Epithelial cell of esophagus (primary cell): ENCODE measurements around the gene GSE1.
A peak's percentile ranks its signal among the peaks of the same experiment; 100 is the strongest.

ENCODE experiments used
- DNase-seq: peaks from one replicate; pipeline ENCODE4 v3.0.0; 2010; ENCODE audit warnings: low read depth
- H3K4me3 ChIP-seq: 2 replicates; pipeline ENCODE4 v1.5.1; 2011; ENCODE audit warnings: mild to moderate bottlenecking, low read length, control low read depth
- CTCF ChIP-seq: IDR thresholded peaks from 2 replicates; pipeline ENCODE4 v1.5.1; 2011; ENCODE audit warnings: low read depth, mild to moderate bottlenecking, low read length, control low read depth, inconsistent platforms; ENCODE audit not compliant: insufficient read depth; ENCODE audit errors: missing control alignments

Gene GSE1

DNA sequence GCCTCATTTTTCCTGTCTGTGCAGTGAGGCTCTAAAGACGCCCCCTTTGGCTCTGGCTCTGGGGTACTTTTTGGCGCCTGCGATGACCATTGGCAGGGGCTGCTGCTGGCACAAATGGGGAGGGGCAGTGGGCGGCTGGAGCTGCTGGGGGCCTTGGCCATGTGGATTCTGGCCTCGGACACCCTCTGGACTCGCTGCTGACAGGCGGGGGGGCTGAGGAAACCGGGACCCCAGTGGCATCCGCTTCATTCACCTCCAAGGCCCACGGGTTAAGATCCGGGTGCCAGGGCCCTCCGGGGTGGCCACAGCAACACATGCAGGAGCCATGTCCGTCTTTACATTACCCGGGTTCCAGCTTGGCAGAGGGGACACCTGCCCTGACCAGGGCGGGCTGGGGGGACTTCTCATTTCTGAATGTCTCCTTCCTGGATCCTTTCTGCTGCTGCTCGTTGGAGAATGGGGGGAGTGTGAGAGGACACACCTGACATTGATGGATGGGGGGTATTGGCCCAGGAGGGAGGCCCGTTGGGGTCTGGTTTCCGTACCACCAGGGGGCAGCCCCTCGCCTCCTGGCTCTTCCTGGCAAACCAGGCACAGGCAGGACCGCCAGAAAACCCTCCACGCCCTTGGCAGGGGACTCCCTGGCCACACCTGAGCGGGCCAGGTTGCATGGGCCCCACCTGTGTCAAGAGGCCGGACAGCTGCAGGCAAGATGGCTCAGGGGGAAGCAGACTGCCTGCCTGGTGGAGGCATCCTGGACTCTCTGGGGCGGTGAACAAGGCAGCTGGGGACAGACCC lies 21.8 kb downstream of the GSE1 start:
- TF ChIP-seq CTCF, result peak; percentile 26
- DNase-seq, result peak; percentile 9
- H3K4me3 ChIP-seq, result no peak overlapping the region

DNA sequence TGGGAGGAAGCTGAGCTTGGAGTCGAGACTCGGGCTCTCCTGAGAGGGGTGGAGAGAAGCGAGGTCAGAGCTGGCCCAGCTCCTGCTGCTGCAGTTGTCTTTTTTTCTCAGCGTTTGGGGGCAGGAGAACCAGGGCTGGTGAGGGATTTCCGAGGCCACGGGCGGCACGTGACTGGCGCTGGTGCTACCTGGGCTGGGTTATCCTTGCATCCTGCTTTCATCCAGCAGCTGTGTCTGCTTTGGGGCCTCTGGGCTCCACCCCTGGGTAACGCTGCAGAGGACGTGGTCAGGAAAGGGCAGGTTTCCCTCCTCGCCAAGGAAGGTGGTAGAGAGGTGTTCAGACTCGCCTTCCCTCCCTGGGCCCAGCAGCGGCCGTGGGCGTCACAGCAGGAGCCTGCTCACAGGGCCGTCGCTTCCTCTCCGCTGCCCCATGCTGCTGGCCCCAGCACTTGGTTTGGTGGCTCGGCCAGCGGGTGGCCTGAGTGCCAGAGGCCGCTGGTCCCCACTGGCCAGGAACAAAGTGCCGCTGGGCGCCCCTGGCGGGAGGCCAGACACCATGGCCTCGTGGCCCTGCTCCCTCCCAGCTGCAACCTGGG lies 22.5 kb downstream of the GSE1 start:
- no peak for TF ChIP-seq CTCF
- no peak overlapping the region for H3K4me3 ChIP-seq
- peak; percentile 79 for DNase-seq

DNA sequence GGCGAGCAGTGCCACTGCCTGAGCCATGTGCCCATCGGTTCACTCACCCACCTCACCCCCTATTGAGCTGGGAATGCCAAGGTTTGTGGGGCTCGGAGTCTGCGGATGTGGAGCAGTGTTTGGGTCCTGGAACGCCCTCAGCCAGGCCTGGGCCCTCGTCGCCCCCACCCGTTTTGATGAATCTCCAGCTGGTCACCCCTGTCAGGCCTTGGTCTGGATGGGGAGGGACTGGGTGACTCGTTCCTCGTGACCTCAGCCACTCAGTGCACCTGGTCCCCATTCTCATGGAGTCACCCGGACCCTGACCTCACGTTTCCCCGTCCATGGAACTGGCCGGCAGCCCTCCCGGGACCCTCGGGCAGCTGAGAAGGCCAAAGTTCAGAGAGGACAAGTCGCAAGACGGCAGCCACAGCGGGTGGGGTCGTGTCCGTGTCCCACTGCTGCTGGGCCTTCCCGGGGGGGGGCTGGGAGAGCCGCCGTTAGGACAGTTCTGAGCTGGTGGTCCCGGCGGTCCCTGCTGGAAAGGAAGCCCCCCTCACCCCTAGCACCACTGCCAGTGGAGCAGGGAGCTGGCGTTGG lies 23.2 kb downstream of the GSE1 start:
- H3K4me3 ChIP-seq, result no peak overlapping the region
- no peak for DNase-seq
- no peak for TF ChIP-seq CTCF

DNA sequence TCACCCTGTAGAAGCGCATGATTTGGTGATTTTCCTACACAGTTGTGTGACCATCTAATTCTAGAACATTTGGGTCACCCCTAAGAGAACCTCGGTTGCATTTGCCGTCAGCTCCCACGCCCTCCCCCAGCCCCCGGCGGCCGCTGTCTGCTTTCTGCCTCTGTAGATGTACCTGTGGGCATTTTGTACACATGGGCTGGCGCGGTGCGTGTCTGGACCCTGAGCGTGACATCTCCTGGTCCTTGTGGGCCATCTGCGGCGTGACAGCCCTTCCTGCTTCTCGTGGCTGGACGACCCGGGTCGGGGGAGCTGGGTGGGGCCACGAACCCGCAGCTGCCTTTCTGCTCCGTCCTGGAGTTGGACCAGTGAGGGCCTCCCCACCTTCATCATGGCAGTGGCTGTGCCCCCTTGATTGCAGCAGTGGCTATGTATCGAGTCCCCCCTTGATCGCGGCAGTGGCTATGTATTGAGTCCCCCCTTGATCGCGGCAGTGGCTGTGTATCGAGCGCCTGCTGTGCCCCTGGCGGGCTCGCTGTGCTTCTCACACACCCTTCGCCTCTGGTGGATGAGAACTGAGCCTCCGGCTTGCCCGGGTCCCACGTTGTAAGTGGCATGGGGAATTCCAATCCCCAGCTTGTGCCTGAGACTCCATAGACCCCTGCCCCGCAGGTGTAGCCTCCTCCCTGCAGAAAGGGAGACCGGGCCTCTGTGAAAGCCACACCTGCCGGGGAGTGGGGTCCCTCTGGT lies 24.1 kb downstream of the GSE1 start:
- no peak for TF ChIP-seq CTCF
- no peak for DNase-seq

DNA sequence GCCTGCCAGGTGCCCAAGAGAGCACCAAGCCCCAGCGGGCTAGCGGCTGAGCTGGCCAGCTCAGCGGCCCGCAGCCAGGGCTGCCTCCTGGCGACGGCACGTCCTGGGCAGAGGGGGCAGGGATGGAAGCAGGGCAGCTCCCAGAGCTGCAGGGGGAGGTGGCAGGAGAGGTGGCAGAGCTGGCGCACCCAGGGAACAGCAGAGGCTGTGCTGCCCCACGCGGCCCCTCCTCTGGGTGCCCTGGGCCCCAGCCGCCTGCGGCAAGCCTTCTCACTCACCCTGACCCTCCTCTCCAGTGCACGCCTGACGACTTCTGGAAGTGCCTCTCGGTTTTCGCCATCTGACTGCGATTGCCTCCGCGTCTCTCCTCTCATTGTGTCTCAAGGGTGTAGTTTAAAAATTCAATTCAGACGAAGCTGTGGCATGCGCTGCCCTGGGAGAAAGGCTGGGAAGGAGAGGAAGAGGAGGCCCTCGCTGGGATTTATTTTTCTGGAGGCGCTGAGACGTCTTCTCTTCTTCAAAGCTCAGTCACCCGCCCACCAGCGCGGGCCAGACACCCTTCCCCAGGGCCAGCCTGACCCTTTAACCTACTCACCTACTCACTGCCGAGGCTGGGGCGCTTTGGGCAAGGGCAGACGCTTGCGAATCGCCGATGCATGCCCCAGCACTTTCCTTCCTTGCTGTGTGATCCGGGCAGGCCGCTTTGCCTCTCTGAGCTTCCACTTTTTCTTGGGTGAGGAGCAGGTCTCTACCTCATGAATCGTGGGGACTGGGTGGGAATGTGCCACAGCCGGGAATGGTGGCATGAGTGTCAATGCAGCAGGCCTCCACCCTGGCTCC lies 24.9 kb downstream of the GSE1 start:
- no peak overlapping the region for H3K4me3 ChIP-seq
- DNase-seq, result no peak
- no peak for TF ChIP-seq CTCF

More for the DNA sequence above, 24.1 kb downstream of the GSE1 start:
- H3K4me3 ChIP-seq, result no peak overlapping the region

DNA sequence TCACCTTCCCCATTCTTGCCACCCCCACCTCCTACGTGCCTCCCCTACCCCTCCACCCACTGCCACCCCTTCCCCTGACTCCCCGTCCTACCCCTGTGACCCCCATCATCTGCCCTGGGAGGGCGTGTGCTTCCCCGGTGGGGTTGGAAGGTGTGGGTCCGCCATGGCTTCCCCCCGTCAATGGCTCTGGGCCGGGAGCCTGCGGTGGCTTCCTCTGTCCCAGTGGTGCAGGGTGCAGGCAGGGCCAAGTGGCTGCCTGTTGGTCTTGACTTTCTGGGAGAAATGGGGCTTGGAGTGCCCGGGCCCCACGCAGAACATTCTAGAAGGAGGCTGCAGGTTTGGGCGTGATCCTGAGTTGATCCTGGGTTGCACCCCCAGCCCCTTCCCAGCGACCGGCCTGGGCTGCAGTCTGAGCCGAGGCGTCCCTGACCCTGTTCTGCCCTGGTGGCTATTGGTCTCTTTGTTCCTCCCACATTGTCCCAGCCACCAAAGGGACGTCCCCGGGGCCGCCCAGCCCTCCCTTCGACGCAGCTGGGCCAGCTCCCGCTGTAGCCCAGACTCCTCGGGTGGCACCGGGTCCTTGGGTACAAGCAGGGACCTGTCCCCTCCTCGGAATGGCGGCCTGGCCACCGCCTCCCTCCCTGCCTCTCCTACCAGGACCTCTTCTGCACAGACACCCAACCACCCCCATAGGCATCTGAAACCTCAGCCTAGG lies 25.7 kb downstream of the GSE1 start:
- H3K4me3 ChIP-seq, result no peak overlapping the region
- TF ChIP-seq CTCF, result no peak
- DNase-seq, result no peak
